Rectal smooth muscle tissue (tissue), 1 donor: ENCODE data around the gene PRSS38.

ENCODE experiments used
- H3K27ac ChIP-seq: one replicate; pipeline ENCODE4 v1.7.0; 2013; ENCODE audit warnings: low read depth, low read length, inconsistent platforms
- H3K27me3 ChIP-seq: one replicate; pipeline ENCODE4 v1.7.0; 2013; ENCODE audit warnings: low read length; ENCODE audit not compliant: control insufficient read depth, insufficient read depth
- H3K36me3 ChIP-seq: one replicate; pipeline ENCODE4 v1.7.0; 2013; ENCODE audit warnings: low read length; ENCODE audit not compliant: control insufficient read depth, insufficient read depth
- H3K4me1 ChIP-seq: one replicate; pipeline ENCODE4 v1.7.0; 2013; ENCODE audit warnings: low read length; ENCODE audit not compliant: control insufficient read depth, insufficient read depth
- H3K4me3 ChIP-seq: one replicate; pipeline ENCODE4 v1.7.0; 2013; ENCODE audit warnings: low read length
- H3K9ac ChIP-seq: one replicate; pipeline ENCODE4 v1.7.0; 2013; ENCODE audit warnings: low read length

The PRSS38 gene

GRCh38 chr1:227773558-227773957, 41.9 kb upstream of the PRSS38 start:
- no peaks in the 10 kb centered on the region for H3K27me3 ChIP-seq
- no peak overlapping the region for H3K9ac ChIP-seq
- no peak overlapping the region for H3K27ac ChIP-seq
- H3K4me3 ChIP-seq, result no peak overlapping the region
- H3K4me1 ChIP-seq, result peaks cover 20% of the 10 kb centered on the region
- peaks cover 5% of the 10 kb centered on the region for H3K36me3 ChIP-seq

GRCh38 chr1:227774051-227774731, 41.3 kb upstream of the PRSS38 start:
- Histone ChIP-seq H3K27ac (no peak overlapping the region), H3K4me3 (no peak overlapping the region), H3K9ac (no peak overlapping the region), H3K27me3 (no peaks in the 10 kb centered on the region), H3K4me1 (peaks cover 20% of the 10 kb centered on the region), H3K36me3 (peaks cover 3% of the 10 kb centered on the region)

DNA sequence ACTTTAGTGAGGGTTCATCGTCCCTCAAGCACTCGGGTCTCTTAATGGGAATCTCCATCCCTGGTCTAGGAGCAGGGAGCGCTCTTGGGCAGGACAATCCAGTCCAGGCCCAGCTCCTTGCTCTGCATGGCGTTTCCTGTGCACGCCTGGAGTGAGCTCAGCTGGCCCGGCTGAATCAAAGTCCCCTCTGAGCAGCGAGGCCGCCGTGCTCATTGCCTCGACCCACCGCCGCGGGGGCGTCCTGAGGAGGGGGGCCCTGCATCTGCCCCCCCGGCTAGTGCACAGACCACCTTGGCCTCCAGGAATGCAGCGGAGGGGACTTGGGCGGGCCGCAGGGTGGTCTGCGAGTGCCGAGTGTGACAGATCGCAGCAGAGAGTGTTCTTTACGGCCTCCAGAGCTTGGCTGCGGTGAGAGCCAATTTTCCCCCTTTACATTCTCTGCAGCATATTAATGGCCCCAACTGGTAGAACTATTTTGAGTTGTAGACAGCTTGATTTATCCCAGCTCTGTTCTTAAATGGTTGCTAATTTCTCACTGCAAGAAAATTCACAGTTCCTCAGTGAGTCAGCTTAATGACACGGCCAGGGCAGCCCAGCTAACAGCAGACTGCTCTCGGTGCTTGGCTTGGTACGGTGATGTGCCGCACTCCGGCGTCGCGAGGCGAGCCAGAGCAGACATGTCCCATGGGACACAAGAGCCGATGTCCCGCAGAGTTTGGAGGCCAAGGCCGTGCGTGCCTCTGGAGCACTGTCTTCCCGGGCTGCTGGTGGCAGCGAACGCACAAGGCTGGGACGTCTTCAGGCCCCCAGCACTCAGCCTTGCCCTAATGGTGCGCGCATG, 40.4 kb upstream of the PRSS38 start:
- Histone ChIP-seq H3K36me3 (peaks cover 3% of the 10 kb centered on the region), H3K27ac (peak overlapping the region; percentile 65), H3K4me3 (no peak overlapping the region), H3K4me1 (peaks cover 20% of the 10 kb centered on the region), H3K9ac (no peak overlapping the region), H3K27me3 (no peaks in the 10 kb centered on the region)

- peak overlapping the region; percentile 65 for H3K27ac ChIP-seq
- H3K27me3 ChIP-seq, result no peaks in the 10 kb centered on the region
- H3K36me3 ChIP-seq, result peaks cover 6% of the 10 kb centered on the region
Measured at GRCh38 chr1:227775841-227776240, 39.6 kb upstream of the PRSS38 start.

DNA sequence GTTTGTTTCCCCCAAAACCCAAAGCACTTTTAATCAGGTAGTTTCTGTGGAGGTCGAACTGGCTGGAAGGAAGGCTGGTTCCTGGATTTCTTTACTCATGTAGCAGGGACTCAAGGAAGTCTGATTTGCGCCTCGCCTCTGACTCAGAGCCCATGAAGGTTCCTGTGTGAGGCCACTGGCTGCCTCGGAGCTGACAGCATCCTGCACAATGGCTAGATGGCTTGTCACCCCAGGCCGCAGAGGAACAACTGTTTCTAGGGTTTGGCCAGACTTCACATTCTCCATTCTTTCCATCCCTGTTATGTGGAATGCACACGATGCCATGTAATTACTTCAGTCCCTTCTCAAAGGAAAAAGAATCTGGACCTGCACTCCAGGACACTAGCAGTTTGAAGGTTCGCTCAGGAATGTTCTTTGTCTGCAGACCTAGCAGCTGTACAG, 39.1 kb upstream of the PRSS38 start:
- Histone ChIP-seq H3K4me1 (peaks cover 20% of the 10 kb centered on the region), H3K36me3 (peaks cover 7% of the 10 kb centered on the region), H3K27me3 (no peaks in the 10 kb centered on the region), H3K4me3 (no peak overlapping the region), H3K9ac (no peak overlapping the region), H3K27ac (no peak overlapping the region)

More at GRCh38 chr1:227775841-227776240, 39.6 kb upstream of the PRSS38 start:
- Histone ChIP-seq H3K9ac (no peak overlapping the region), H3K4me3 (no peak overlapping the region), H3K4me1 (peaks cover 20% of the 10 kb centered on the region)

- Histone ChIP-seq H3K27ac (no peak overlapping the region), H3K4me1 (peaks cover 20% of the 10 kb centered on the region), H3K27me3 (no peaks in the 10 kb centered on the region), H3K4me3 (no peak overlapping the region), H3K36me3 (peaks cover 7% of the 10 kb centered on the region), H3K9ac (no peak overlapping the region)
Measured at GRCh38 chr1:227777156-227777555, 38.3 kb upstream of the PRSS38 start.

GRCh38 chr1:227777646-227778045, 37.8 kb upstream of the PRSS38 start:
- Histone ChIP-seq H3K27me3 (no peaks in the 10 kb centered on the region), H3K27ac (no peak overlapping the region), H3K4me1 (peaks cover 20% of the 10 kb centered on the region), H3K4me3 (no peak overlapping the region), H3K36me3 (peaks cover 7% of the 10 kb centered on the region), H3K9ac (no peak overlapping the region)

DNA sequence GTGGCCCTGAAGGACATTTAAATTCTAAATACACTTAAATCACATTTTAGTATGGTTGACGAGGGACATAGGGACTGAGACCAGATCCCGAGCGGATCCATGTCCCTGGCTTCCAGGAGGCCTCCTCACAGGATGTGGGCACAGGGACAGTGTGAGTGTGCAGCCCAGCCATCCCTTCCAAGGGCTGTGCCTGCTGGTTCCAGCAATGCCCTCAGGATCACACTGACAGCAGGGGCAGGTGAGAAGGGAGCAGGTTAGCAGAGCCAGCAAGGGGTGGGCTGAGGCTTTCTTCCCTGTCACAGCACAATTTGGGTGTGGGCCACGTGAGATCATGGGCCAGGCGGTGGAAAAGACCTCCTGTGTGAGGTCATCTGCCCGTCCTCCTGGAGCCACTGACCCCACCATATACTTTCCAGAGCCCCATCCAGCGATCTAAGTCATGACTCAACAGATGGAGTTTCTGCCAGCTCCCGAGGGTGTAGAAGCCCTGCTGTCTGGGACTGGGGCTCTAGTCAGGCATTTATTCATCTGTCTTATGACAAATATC, 37.0 kb upstream of the PRSS38 start:
- Histone ChIP-seq H3K36me3 (peaks cover 7% of the 10 kb centered on the region), H3K4me1 (peaks cover 20% of the 10 kb centered on the region), H3K9ac (no peak overlapping the region), H3K27me3 (no peaks in the 10 kb centered on the region), H3K27ac (no peak overlapping the region), H3K4me3 (no peak overlapping the region)

GRCh38 chr1:227779021-227779441, 36.4 kb upstream of the PRSS38 start:
- H3K4me1 ChIP-seq, result peaks cover 20% of the 10 kb centered on the region
- no peak overlapping the region for H3K27ac ChIP-seq
- no peak overlapping the region for H3K4me3 ChIP-seq
- H3K36me3 ChIP-seq, result peaks cover 7% of the 10 kb centered on the region
- no peaks in the 10 kb centered on the region for H3K27me3 ChIP-seq
- no peak overlapping the region for H3K9ac ChIP-seq

- Histone ChIP-seq H3K27ac (no peak overlapping the region), H3K4me1 (peaks cover 15% of the 10 kb centered on the region), H3K36me3 (peaks cover 7% of the 10 kb centered on the region), H3K4me3 (no peak overlapping the region), H3K27me3 (no peaks in the 10 kb centered on the region), H3K9ac (no peak overlapping the region)
Measured at GRCh38 chr1:227779685-227780084, 35.8 kb upstream of the PRSS38 start.

DNA sequence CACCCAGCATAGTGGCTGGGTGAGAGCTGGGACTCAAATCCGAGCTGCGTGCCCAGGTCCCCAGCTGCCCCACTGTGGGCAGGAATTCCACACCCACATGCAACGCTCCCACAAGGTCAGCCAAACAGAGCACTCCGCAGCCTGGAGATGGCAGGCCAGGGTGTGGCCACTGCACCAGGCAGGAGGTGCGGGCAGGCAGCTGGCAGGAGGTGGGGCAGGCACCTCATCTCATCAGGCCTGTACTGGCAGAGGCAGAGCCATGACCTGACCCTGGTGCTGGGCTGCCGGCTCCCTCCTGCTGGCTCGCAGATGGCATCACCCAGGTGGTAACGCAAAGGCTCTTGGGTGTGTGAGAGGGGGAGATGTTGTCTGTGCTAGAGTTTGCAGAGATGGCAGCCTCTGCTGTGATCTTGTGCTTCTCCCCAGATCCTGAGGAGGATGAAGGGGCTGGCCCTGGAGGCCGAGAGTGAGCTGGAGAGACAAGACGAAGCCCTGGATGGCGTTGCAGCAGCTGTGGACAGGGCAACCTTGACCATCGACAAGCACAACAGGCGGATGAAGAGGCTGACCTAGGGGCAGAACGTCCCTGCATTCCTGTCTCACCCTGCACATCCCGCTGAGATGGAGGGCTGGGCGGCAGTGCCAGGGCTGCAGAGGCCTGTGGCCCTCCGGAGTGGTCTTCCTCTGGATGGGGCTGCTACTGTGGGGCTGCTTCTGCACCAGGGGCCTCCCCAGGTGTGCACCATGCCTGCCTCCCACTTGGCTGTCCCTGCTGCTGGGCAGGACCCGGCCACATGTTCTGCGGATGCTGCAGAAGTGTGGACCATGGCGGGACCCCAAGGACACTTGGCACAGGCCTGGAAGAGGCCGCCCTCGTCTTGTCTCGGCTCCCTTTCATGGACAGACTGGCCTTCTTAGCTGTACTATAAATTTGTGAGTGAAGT, 35.1 kb upstream of the PRSS38 start:
- Histone ChIP-seq H3K27ac (no peak overlapping the region), H3K4me3 (no peak overlapping the region), H3K27me3 (no peaks in the 10 kb centered on the region), H3K4me1 (peaks cover 10% of the 10 kb centered on the region), H3K9ac (no peak overlapping the region), H3K36me3 (peaks cover 7% of the 10 kb centered on the region)
